ENCODE results near the gene GRM8.
"Not testable (repeated sequence)": the region's sequence is repeated elsewhere in the genome, so short reads cannot be mapped to it uniquely, and the experiment has no call there.

The GRM8 gene

DNA sequence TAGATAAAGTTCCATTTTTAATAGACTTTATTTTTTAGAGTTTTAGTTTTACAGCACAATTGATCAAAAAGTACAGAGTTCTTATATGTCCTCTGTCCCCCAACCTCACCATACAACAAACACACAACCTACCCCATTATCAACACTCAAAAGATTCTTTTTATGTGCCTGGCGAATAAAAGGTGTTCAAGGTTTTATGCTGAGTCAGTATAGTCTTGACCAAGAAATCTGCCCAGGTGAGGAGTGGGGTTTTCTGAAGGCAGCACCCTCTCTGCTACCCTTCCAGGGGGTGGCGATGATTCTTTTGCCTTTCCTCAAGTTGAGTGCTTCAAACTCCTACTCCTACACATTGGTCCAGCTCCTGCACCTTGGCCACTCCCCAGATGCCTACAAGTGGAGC, 222.9 kb downstream of the GRM8 start:
- no peak for DNase-seq (ENCODE audit: low spot score)

DNA sequence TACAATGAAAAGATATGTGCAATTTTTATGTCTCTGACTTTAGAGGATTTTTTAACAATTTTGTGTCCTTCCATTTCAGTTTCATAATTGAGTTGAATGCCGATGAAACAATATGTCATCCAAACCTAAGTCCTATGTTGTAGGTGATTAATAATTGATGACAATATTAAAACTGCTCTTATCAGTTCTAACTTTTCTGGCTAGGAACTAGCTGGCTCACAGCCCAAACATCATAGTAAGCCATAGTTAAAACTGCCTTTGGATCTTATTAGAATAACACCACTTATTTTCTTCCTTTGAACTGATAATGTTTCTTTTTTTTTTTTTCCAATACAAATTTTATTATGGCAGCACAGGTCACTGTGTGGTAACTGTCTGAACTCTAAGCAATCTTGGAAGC, 230.9 kb downstream of the GRM8 start:
- no peak for DNase-seq (ENCODE audit: low spot score)

DNA sequence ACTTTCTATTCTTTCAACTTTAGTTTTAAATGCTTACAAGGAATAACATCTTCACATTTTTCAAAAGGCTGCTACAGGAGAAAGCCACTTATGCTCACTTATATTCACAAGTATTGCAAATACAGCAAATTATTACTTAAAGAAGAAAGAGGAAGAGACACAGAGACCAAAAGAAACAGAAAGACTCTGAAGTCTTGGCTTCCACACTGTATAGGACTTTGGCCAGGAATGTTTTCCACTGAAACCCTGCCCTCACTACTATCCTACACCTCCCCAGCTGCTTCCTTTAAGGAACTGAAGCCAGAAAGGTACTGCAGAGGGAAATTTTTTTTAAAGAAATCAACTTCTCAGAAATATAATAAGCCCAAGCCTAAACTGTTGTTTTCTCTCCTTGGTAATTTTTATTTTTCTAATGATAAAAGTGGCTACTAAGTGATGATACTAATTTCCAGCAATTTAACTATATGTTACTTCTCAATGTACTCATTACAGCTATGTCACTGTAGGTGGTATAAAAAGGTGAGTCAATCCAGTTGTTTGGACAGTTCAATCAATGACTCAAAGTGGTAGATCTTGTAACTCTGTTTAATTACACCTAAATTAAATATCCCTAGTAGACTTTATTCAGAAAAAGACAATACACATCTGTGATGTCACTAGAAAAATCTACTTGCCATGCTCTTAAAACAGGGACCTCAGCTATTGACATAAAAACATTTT, 231.6 kb downstream of the GRM8 start:
- no peak for DNase-seq (ENCODE audit: low spot score)

DNA sequence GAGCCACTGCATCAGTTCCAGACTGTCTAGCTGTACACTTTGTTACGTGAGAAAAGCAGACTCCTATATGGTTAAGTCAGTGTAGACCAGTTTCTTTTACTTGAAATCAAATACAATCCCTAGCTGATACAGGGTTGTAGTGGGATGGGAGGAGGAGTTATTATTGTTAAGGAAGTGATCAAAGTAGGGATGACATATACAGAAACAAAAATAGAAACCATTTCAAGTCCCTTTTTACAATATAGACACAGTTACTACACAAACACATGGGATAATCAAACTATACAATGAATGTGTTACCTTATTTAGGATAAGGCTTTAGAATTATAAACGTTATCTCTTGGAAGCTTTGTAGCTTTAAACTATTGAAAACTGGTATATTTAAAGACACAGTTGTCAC, 233.9 kb downstream of the GRM8 start:
- DNase-seq (ENCODE audit: low spot score): no peak

DNA sequence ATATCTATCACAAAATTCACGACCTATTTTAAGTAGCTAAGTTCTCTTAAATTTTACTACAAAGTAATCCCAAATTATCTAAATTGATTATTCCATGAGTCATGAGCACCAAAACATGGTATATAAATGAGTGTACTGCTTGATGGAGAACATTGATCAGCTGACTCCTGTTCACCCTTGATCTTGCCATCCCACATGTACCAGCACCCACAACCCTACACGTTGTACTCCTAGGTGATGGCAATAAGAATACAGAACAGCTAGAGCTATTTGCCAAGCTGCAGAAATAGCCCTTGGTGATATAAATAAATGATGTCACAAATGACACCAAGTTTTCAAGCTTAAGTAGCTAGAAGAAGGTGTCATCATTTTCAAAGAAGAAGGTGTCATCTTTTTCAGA, 235.5 kb downstream of the GRM8 start:
- DNase-seq (ENCODE audit: low spot score): no peak

DNA sequence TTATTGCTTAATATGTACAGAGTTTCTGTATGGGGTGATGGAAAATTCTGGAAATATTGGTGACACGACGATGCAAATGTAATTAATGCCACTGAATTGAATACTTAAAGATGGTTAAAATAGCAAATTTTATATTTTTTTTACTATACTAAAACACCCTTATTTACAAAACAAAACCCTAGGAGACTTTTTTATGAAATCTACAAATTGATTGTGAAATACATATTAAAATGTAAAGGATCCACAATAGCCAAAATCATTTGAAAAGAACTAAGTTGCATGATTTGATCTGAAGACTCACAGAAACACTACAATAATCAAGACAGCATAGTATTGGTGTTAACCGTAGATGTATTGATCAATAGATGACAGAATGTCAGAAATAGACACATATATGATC, 252.0 kb downstream of the GRM8 start:
- DNase-seq (ENCODE audit: low spot score): no peak

DNA sequence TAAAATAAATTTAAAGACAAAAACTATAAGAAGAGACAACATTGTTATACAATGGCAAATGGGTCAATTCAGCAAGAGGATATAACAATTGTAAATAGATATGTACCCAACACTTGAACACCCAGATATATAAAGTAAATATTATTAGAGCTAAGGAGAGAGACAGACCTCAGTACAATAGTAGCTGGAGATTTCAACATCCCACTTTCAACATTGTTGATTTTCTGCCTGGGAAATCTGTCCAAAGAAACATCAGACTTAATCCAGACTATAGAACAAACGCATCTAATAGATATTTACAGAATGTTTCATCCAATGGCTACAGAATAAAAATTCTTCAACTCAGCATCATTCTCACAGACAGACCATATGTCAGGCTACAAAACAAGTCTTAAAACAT, 256.1 kb downstream of the GRM8 start:
- DNase-seq (ENCODE audit: low spot score): no peak

DNA sequence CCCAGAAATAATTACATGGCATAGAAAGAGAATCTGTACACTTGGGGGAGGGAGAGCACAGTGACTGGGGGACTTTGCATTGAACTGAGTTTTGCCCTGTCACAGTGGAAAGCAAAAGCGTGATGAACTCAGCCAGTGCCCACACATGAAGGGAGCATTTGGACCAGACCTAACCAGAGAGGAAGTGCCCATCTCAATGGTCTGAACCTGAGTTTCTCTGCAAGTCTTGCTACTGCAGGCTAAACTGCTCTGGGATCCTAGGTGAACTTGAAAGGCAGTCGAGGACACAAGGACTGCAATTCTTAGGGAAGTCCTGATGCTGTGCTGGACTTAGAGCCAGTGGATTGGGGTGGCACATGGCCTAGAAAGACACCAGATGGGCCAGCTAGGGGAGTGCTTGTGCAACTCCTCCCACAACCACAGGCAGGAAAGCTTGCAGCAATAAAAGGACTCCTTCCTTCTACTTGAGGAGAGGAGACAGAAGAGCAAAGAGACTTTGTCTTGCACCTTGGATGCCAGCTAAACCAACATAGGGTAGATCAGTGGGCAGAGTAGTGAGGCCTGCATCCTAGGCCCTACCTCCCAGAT, 259.0 kb downstream of the GRM8 start:
- no peak for DNase-seq (ENCODE audit: low spot score)

DNA sequence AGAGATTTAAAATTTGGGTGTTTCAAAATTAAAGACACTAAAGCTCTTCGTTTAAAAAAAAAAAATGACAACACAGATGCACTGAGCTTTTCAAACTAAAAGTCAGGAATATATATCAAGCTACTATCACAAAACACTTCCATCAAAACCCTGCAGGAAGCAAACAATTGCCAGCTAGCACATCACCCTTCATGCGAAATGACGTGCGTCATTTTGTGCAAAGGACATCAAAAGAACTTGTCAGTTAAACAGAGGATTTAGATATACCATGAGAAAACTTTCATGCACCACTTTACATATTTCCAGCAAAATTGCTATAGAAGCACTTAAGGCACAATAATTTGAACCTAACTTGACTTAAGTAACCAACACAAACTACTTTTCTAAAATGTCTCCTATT, 264.7 kb downstream of the GRM8 start:
- no peak for DNase-seq (ENCODE audit: low spot score)

DNA sequence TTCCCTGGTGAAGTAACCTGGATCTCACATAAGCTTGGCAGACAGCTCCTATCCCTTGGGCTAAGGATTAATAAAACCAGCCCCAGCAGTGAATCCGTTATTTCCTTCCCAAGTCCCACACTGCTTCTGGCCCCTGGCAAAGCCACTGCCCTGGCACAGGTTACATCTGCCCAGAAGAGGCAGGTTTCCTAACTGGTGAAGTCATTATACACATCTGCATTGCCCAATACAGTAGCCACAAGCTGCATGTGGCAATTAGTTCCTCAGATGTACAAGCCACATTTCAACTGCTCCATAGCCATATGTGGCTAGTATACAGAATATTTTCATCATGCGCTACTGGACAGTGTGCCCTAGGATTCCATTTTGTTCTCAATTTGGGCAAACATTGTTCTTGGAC, 273.0 kb downstream of the GRM8 start:
- DNase-seq (ENCODE audit: low spot score): no peak

DNA sequence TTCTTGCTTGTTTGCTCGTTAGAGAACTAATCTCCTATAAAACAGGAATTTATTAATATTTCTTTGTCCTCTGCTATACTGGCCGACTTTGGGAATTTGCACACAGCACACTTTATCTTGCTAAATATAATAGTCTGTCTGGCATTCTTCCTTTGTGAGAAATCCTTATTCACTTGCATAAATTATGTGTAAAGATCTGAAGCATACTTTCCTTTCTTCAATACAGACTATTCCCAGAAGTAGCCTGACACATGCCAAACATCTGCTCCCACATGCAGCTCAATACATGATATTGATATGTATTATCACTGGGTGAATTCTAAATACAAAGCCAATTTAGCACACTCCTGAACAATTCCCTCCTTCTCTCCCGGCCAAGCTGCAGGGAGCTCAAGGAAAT, 273.9 kb downstream of the GRM8 start:
- no peak for DNase-seq (ENCODE audit: low spot score)

DNA sequence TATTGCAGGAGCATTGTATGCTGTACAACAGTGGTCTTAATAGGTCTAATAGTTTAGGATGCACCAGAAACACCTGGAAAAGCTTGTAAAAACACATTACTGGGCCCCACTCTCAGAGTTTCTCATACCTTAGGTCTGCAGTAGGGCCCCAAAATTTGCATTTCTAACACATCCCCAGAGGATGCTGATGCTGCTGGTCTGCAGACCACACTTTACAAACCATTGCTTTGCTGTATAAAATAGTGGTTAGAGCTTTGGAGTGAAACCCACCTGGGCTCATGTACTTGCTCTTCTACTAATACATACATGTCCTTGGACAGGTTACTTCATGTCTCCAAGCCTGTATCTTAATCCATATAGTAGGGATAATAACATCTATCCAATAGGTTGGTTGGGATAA, 279.7 kb downstream of the GRM8 start:
- DNase-seq (ENCODE audit: low spot score): no peak

DNA sequence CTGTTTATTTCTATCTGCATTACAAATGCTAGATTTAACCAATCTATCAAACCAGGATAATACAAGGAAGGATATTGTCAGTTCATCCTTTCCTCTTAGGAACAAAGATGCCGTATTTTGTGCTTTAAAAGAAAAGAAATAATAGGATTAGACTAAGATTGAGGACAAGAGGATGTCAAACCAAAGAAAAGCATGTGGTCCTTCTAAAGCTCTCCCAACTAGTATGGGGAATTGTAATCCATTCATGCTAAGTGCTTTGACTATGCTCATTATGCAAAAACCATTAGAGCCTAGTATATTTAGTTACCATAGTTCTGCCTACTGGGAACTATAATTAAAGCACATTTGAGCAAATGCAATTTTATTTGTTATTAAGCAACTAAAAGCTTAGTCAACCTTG, 280.2 kb downstream of the GRM8 start:
- no peak for DNase-seq (ENCODE audit: low spot score)

DNA sequence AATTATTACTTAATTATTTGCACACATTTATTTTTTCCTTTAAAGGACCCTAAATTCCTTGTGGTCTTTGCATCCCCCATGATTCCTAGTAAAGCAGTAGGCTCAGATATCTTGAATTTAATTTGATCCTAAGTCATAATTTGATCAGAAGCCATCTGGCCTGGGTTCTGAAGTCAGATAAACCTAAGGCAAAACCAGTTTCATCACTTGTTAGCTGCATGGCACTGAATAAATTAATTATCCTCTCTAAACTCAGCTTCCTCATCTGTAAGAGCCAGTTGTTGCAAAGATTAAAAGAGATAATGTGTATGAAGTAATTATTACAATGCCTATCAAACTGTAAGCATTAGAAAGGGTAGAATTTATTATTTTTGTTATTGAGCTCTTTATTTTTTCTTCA, 293.1 kb downstream of the GRM8 start:
- no peak for DNase-seq (ENCODE audit: low spot score)

DNA sequence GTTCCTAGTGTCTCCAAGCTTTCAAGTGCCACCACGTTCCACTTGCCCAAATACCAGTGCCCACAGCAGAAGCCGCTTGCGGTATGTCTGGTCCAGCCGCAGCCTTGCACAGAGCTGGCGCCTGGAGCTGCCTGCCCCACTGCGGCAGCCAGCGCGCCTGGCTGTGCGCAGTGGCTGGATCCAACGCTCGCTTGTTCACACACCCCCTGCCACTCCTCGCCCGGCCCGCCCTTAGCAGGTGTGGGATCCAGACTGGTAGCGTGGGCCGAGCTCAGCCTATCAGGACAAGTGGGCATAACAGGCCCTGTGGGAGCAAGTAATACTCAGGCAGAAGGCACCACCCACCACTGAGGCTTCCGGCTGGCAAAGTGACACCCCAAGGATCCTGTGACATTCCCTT, 294.4 kb downstream of the GRM8 start:
- no peak for DNase-seq (ENCODE audit: low spot score)

DNA sequence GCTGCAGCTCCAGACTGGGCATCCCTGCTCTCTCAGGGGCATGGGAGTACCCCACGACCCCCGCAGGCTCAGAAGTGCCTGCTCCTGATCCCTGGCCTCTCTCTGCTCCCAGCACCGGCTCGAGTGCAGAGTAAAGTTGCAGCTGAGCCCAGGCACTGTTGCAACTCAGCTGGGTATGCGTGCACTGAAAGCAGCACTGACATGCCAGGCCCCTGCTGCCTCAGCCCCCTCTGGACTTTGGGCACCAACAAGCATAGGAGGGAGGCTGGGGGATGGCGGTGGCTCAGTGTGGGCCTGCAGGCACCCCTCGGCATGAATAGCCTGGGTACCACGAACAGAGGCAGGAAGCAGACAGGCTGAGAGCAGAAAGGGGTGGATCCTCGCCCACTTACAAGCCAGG, 295.3 kb downstream of the GRM8 start:
- no peak for DNase-seq (ENCODE audit: low spot score)

DNA sequence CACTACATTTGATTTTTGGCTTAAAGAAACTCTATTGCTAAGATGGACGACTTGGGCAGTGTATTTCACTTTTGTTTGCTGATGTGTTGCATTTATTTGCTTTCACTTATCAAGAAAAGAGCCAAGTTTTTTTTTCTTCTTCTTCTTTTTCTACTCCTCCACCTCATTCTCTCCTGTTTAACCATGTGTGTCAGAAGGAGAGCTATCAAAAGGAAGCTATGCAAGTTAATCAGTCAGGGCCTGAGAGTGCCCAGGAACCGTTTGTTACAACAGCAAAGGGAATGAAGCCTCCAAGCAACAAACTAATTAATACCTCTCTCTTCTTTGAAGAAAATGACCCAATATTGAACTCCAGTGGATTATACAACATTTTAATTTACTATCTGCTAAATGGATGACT, 299.3 kb downstream of the GRM8 start:
- no peak for DNase-seq (ENCODE audit: low spot score)

DNA sequence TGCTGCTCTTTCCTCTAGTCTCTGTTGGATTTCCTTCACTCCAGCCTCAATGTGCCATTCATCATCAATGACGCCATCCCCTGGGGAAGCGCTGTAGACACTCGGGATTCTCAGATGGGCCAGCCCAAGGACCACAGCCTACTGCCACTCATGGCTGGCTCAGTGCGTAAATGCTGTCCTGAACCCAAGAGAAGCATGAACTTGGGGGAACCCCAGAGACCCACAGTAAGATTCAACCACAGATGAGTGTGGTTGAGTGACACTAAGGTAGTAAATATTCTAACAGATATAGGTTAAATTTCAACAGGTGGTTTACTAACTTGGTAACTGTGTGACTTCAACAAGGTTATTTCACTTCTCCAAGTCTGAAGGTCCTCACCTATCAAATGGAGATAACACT, 304.1 kb downstream of the GRM8 start:
- DNase-seq (ENCODE audit: low spot score): no peak

DNA sequence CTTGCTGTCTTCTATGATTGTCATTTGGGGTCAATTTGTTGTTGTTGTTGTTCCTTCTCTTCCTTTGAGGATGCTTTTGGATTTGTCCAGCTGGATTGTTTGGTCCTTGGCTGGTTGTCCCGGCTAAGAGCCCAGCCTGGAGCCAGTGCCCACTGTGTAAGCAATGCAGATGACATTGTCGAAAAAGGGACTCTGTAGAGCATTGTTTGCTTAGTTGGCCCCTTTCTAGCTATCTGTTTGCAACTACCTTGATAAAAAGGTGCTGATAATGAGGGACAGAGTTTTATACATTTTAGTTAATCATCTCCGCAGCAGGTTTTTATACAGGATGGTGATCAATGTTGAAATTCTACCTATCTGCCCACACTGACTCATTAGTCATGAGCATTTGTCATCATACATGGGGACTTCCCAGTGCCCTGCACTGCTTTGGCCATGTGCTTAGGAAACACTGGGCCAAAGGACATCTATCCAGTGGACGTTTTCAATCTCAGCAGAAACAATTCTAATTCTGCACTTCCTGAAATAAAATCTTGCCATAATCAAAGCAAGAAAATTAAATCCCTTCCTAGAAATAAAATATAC, 311.9 kb downstream of the GRM8 start:
- no peak for DNase-seq (ENCODE audit: low spot score)

DNA sequence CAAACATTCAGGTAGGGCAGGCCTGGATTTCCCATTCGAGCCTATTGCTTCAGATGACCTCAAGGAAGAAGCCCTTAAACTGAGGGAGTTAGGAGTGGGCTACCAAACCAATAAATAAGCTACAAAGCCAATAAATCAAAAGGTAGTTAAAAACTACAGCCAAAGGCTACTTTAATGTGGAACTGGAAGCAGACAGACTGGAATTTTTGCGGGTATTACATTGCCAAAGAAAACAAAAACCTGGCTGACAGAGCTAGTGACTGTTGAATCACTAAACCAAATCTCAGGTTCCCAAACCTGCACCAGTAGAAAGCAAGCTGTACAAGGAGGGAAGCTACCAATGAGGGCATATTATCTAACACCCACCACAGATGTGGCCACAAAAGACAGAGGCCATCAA, 315.6 kb downstream of the GRM8 start:
- no peak for DNase-seq (ENCODE audit: low spot score)

DNA sequence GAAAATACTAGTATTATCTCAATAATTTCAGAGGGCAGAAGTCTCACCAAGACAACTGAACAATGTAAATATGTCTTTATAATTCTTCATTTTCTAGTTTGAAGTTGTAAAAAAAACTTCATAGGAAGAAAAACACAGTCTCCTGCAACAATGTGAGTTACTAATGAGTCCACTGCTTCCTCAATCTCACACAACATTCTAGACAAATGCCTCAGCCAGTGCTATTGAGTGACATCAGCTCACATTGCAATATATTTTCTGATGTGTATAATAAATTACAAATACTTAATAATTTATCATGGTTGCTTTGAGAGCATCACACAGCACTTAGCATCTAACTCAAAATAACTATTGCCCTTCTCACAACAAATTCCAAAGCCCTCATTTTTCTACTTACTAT, 321.2 kb downstream of the GRM8 start:
- DNase-seq (ENCODE audit: low spot score): no peak

DNA sequence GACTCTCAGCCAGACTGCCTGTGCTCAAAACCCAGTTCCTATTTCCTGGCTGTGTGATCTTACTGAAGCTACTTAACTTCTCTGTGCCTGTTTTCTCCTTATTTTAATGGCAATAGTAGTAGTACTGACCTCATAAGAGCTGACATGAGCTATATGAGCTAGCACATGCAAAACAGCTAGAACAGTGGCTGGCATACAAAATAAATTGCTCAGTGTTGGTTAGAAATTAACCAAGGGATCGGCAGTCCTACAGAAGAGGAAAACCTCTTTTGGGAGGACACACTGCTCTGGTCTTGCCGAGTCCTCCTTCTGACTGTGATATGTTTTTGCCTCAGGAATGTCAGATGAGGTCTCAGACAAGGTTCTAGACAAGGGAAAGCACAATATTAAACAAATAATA, 322.6 kb downstream of the GRM8 start:
- DNase-seq (ENCODE audit: low spot score): no peak

DNA sequence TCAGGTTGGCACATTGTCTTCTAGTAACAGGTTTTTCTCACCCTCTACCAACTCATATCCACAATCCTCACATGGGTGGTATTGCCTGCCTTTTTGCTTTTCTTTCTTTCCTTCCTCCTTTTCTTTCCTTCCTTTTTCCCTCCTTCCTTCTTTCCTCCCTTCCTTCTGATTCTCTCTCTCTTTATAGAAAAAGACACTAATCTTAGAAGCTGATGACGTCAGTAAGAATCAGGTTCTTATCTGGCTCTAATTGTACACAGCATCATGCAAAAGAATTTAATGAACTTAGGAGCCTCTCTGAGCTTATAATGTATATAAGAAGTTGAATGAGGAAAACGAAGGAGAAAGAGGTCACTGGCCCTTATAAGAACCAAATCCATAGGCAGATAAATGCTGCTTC, 328.3 kb downstream of the GRM8 start:
- DNase-seq (ENCODE audit: low spot score): no peak

DNA sequence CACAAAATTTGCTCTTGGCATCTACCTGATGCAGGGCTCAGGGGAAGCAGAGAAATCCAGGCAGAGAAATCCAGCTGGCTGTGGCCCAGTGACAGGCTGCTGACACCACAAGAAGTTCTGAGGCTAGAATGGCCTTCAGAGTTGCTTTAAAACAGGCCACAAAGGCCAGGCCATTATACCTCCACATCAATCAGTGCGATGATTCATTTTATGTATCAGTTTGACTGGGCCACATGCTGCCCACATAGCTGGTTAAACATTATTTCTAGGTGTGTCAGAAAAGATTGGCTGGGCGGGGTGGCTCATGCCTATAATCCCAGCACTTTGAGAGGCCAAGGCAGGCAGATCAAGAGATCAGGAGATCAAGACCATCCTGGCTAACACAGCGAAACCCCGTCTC, 341.1 kb downstream of the GRM8 start:
- DNase-seq (ENCODE audit: low spot score): not testable (repeated sequence)
